ENCODE data around the gene CHD9NB.
"Not testable (repeated sequence)": the region's sequence is repeated elsewhere in the genome, so short reads cannot be mapped to it uniquely, and the experiment has no call there.

CHD9NB gene

GRCh38 chr16:53083119-53083518 is 30.4 kb upstream of the CHD9NB start:
- no peak for DNase-seq

- no peak for DNase-seq
Observed at GRCh38 chr16:53082509-53082908, 29.8 kb upstream of the CHD9NB start.

- DNase-seq, result no peak
Observed at GRCh38 chr16:53081686-53082407, 29.1 kb upstream of the CHD9NB start.

GRCh38 chr16:53081032-53081424 is 28.3 kb upstream of the CHD9NB start:
- no peak for DNase-seq

DNA sequence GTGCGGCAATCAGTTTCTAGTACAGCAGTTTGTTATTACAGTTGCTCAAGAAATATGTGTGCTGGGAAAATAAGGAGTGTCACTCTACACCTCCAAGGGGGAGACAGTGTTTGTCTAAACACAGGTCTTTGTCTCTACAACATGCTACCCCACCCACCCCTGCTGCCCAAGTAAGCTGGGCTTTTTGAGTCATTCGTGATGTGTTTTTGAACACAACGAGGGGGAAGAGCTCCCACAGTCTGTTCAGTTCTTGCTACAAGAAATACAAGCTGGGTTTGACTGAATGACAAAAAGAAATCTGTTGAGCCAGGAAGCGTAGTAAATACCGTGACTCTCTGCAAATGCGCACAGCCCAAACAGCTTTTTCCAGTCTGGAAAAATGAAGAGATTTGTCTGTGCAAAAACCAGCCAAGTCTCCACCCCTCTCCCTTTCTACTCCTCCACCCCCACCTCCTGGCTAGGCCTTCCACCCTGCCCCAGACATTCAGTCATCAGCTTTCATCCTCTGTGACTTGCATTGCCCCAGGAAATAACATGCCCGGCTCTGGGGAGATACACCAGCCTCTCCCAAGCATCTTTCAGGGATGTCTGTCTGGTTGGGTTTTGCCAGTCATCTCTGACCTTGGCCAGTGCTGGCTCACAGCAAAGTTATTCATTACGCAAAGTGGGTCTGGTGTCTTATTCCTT is 27.8 kb upstream of the CHD9NB start:
- no peak for DNase-seq

DNA sequence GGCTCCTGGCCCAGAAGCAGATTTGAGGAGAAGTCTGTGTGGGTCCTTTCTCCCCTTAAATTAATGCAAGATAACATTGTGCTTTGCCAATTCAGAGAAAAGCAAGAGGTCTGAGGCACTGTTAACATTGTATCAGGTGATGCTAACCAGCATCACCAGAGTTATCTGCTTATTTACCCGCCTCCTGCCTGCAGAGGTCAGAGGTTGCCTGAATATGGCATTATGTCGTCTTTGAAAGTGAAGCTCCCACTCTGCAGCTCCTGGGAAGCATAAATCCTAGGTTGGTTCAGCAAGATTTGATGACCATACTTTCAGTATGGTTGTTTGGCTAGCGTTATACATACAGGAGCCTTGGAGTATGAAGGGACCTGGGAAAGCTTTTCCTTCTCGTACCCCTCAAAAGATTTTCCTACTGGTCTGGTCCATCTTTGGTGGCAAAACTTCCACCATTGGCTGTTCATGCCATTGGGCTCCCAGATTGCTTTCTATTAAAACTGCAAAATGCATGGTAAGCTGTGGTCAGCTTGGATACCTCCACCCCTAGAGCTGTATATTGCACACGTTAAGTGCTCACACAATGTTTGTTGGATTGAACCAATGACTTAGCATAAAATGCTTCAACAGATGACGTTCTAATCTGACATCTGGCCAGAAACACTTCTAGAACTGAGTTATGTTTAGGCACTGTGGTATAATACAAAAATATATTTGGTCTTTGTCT is 26.2 kb upstream of the CHD9NB start:
- no peak for DNase-seq

GRCh38 chr16:53078247-53078646 is 25.6 kb upstream of the CHD9NB start:
- DNase-seq, result no peak

GRCh38 chr16:53075461-53075860 is 22.8 kb upstream of the CHD9NB start:
- DNase-seq, result not testable (repeated sequence)

- not testable (repeated sequence) for DNase-seq
Observed at GRCh38 chr16:53074296-53074695, 21.6 kb upstream of the CHD9NB start.

DNA sequence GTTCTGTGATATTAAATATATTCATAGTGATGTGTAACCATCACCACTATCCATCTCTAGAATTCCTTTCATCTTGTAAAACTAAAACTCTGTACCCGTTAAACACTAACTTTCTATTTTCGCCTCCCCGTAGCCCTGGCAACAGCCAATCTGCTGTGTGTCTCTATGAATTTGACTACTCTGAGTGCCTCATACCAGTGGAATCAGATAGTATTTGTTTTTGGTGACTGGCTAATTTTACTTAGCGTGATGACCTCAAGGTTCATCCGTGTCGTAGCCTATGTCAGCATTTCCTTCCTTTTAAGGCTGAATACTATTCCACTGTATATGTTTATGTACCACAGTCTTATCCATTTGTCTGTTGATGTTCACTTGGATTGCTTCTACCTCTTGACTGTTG is 20.3 kb upstream of the CHD9NB start:
- DNase-seq, result no peak

- DNase-seq, result no peak
Observed at GRCh38 chr16:53071748-53072301, 19.1 kb upstream of the CHD9NB start.

- no peak for DNase-seq
Observed at GRCh38 chr16:53069772-53070171, 17.1 kb upstream of the CHD9NB start.

DNA sequence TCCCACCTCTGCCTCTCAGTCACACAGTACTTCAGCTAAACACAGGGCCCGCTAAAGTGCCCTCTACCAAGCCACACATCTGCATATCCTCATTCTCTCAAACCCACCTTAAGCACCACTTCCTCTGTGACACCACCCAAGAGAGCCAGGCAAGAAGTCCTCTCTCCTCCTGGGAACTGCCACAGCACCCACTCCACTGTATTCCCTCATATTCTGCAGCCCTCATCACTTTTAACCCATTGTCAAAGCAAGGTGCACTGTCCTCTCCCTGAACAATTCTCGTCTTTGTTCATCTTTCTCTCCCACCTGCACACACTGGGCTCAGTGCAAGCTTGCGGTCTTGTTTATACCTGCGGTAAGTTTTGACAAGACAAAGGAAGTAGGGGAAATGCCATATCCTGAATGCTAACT is 15.7 kb upstream of the CHD9NB start:
- no peak for DNase-seq

GRCh38 chr16:53067675-53068074 is 15.0 kb upstream of the CHD9NB start:
- DNase-seq, result no peak

- no peak for DNase-seq
Observed at GRCh38 chr16:53065461-53066061, 12.9 kb upstream of the CHD9NB start.

DNA sequence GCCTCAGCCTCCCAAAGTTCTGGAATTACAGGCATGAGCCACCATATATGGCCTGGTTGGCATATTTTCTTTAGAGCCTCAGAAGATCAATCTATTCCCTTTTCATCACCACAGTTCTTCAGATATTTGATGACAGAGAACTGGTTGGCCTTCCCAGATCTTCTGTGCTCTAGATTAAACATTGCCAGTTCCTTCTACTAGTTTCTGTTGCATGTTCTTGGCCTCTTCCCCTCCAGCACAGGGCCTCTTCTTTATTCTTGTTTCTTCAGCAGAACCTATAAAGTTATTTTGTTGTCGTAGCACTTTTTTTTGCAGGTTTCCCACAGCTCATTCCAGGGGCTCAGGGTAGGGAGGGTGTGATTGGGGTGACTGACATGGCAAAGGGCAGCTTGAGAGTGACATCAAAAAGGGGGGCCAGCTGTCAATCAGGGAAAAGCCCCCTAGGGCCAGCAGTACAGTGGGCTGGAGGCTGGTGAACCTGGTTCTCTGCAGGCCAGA is 11.4 kb upstream of the CHD9NB start:
- DNase-seq, result no peak

DNA sequence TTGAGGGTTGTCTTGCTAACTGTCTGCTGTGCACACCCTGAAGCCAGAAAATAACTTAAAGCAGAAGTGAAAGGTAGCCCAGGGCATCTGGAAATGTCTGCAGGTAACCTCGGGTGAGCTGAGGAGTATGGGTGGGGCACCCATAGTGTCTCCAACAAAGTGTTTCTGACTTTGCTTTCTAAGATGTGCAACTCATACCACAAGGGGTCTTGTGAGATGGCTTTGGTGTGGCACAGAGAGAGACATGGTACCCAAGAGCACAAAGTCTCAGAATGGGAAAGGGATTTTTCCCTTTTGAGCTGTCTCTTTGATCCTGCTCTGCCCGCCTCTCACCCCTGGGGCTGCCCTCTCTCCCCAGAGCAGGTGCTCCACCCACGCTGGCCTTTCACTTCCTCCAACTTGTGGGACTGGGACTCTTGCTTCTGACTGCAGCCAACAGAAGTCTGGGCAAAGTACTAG is 9.0 kb upstream of the CHD9NB start:
- peak; percentile 57 for DNase-seq

DNA sequence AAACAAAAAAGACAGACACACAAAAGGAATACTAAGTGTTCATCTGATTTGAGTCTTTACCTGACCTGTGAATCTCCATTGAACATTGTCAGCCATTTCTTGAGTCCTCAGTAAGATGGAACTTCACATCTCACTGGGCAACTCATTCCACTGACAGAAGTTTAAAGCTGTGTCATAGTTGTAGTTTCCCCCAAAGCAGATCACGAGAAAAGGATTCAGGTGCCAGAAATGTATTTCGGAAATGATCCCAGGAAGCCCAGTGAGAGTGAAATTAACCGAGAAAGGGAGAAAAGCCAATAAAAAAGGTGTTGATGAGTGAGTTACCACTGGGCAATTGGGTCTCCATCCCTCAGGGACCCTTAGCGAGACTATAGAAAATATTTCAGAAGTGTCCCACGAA is 8.6 kb upstream of the CHD9NB start:
- DNase-seq, result no peak

GRCh38 chr16:53059672-53060071 is 7.0 kb upstream of the CHD9NB start:
- DNase-seq, result no peak

GRCh38 chr16:53058882-53059281 is 6.2 kb upstream of the CHD9NB start:
- DNase-seq, result no peak

DNA sequence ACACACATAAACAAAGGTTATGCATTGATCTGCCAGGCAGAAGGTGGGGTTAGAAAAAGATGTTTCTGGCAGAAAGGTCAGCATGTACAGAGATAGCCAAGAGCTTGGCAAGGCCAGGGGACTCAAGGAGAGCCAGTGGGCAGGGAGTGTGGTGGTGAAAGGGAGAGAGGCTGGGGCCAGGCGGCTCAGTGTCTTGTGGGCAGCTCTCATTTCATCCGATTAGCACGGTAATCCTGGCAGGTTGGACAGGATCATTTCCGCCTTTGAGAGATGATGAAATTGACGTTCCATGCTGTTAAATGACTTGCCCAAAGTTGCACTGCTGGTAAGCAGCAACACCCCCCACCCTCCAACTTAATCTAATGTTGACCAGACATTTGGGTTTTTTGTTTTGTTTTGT is 5.7 kb upstream of the CHD9NB start:
- DNase-seq, result no peak

GRCh38 chr16:53057658-53058057 is 5.0 kb upstream of the CHD9NB start:
- no peak for DNase-seq

GRCh38 chr16:53056392-53056881 is 3.7 kb upstream of the CHD9NB start:
- no peak for DNase-seq

Data from CD4-positive, alpha-beta T cell treated with Interleukin-15 for 1 hour (primary cell).